ENCODE results near the gene FAM98C. TPM values are rescaled to one million over a fixed set of nuclear protein-coding genes. Genes with fewer than 3 reads are reported as not detected.

Gene FAM98C
- total RNA-seq, 2 donors from 2014 or later: 21.8 to 25.8 TPM

DNA sequence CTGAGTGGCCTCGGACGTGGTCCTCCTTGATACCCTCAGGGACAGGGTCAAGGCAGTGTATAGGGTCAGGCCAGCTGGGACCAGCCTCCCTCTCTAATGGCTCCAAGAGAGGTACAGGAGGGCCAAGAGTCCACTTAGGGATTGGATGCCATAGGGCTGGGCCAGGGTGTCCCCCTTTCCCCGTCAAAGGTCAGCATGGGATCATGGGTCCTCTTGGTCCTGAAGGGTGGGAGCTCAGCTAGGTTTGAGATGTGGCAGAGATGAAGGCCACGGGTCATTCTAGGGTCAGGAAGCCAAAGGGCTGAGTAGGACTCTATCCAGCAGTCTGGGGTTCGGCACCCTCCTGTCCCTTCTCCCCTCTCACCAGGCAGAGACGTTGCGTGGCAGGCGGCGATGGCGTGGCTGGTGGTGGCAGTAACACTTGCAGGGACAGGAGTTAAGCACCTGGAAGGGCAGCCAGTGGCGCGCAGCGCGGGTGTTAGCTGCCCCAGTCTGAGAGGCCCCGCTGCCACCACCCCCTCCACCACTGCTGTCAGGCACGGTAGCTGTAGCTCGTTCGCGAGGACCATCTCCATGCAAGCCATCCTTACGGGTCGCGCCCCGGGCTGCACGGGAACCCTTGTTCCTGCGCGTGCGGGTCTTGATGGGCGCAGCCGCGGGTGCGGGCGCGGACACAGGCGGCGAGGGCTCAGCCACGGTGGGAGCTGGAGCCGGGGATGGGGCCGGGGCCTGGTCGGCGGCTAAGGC, 17.7 kb upstream of the FAM98C start:
- H3K9me3 Mint-ChIP-seq: no peaks in the 10 kb centered on the region
- H3K36me3 Mint-ChIP-seq: peaks cover 17% of the 10 kb centered on the region
- DNase-seq (ENCODE audit: low spot score) (no peak), ATAC-seq (no peak)
- H3K27me3 Mint-ChIP-seq: peaks cover 6 to 13% of the 10 kb centered on the region in 2 donors
- no peak overlapping the region for H3K27ac Mint-ChIP-seq
- no peak overlapping the region for H3K4me3 Mint-ChIP-seq
- H3K4me1 Mint-ChIP-seq (ENCODE audit: low read depth in 2 of 2): peaks cover 17 to 22% of the 10 kb centered on the region in 2 donors

DNA sequence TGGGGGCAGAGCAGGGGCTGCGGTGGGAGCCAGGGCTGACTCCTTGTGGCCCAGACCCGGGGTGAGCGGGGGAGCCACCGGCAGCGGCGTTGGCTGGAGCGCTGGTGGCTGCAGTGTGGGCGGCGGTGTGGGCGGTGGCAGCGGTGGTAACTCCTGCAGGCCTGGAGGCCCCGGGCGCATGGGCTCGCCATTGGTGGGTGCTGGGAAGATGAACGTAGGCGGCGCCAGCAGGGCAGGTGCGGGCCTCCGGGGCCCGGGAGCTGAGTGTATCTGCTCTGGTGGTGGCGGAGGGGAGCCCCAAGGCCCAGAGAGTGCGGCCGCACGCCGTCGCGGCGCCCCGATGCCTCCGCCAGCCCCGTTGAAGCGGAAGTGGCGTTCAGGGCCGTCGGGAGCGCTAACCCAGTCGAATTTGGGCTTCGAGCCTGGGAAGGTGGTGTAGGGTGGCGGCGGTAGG, 17.1 kb upstream of the FAM98C start:
- H3K36me3 Mint-ChIP-seq: peaks cover 17% of the 10 kb centered on the region
- peaks cover 17 to 22% of the 10 kb centered on the region in 2 donors for H3K4me1 Mint-ChIP-seq (ENCODE audit: low read depth in 2 of 2)
- H3K4me3 Mint-ChIP-seq: no peak overlapping the region
- H3K27ac Mint-ChIP-seq: no peak overlapping the region
- ATAC-seq (peak in 1 of 2 donors; percentile 2), DNase-seq (ENCODE audit: low spot score) (no peak)
- no peaks in the 10 kb centered on the region for H3K9me3 Mint-ChIP-seq
- peaks cover 10 to 15% of the 10 kb centered on the region in 2 donors for H3K27me3 Mint-ChIP-seq

DNA sequence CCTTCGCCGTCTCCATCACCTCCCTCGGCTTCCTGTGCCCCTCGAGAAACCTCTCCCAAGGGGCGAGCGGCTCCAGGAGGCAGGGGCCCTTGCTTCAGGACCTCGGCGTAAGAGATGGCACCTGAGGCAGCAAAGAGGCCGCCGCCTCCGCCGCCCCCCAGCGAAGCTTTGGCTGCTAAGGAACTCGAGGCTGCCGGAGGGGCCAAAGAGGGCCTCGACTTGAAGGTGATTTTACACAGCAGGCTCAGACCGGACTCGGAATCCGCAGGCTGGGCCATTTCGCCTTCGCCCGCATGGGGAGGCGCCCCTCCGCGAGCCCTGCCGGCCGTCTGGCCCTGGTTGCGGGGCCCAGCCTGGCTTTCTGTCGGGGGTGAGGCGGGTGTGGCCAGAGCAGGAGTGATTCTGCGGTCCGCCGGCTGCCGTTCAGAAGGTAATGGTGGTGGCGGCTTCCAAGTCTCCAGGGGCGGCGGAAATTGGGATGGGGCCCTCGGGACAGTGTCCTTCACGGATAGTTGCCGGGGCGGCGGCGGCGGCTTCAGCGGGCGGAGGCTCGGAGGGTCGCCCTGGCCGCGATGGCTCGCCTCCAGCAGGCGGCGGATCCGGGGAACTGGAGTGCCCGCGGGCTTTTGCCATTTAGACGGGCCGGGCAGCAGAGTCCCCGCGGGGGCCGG, 16.5 kb upstream of the FAM98C start:
- Mint-ChIP-seq H3K27me3 (peaks cover 16 to 17% of the 10 kb centered on the region in 2 donors), H3K4me3 (no peak overlapping the region), H3K36me3 (peaks cover 15% of the 10 kb centered on the region), H3K9me3 (no peaks in the 10 kb centered on the region), H3K27ac (no peak overlapping the region), H3K4me1 (ENCODE audit: low read depth in 2 of 2) (peaks cover 17 to 22% of the 10 kb centered on the region in 2 donors)
- no peak for DNase-seq (ENCODE audit: low spot score)
- ATAC-seq: no peak

DNA sequence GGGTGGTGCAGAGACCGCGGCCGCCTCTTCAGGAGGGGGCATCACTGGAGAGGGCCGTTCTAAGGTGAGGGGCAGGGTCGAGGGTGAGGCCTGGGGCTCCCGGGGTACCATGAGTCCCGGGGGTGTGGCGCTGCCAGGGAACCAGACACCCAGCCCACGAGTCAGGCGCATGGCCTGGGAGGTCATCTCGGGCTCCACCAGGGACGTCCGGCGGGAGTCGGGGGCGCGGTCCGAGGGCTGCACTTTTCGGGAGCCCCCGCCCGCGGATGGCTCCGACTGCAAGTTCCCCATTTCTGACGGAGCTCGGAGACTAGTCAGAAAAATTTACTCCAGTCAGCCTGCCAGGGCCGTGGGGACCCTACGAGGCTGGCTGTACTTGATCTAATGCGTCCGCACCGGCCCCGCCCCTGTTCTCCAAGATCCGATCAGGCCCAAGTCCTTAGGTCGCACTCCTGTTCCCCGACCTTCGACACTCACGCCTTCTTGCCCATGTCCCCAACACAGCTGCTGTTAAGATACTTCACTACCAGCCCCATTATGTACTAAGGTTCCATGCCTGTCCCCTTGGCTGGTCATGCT, 15.8 kb upstream of the FAM98C start:
- ATAC-seq (no peak), DNase-seq (ENCODE audit: low spot score) (no peak)
- no peaks in the 10 kb centered on the region for H3K9me3 Mint-ChIP-seq
- H3K36me3 Mint-ChIP-seq: peaks cover 8% of the 10 kb centered on the region
- H3K27ac Mint-ChIP-seq: peak overlapping the region; percentile 28 to 38
- peaks cover 17 to 22% of the 10 kb centered on the region in 2 donors for H3K4me1 Mint-ChIP-seq (ENCODE audit: low read depth in 2 of 2)
- peak overlapping the region; percentile 96 for H3K4me3 Mint-ChIP-seq
- H3K27me3 Mint-ChIP-seq: peaks cover 17 to 18% of the 10 kb centered on the region in 2 donors

DNA sequence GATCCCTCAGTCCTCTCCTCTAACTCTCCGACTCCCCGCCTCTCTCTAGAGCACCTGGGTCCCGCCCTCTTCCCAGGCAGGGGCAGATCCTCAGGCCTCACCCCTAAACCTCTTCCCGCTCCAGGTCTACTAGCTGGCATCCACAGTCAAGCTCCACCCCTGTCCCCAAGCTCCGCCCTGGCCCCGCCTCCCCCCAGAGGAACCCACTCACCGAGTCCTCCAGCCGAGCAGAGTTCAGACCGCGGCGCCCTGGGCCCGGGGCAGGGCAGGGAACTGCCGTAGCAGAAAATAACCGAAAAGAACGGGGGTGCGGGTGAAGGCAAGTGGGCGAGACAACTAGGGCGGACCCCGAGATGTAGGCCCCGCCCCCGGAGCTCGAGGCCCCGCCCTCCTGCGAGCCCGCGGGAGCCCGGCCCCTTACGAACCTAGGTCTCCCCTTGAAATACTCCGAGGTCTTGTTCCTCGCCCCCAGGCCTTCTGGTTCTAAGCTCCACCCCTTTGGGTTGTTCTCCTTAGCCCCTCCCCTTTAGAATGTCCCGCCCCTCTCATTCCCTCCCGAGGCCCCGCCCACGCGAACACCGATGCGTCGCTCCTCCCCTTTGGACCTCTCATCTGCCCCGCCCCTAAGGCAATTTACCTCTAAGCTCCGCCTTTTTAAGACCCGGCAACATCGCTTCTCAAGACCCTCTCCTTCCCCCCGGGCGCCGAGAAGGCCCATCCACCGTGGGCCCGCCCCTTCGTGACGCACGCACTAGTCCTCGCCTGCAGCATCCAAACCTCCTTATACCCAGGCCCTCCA, 15.1 kb upstream of the FAM98C start, which contains the start of gene GGN:
Gene GGN (minus strand): TSS at position 485 of the 799 bp plus-strand sequence. CDS start 773 bp downstream, outside the sequence.
- H3K36me3 Mint-ChIP-seq: peaks cover 4% of the 10 kb centered on the region

DNA sequence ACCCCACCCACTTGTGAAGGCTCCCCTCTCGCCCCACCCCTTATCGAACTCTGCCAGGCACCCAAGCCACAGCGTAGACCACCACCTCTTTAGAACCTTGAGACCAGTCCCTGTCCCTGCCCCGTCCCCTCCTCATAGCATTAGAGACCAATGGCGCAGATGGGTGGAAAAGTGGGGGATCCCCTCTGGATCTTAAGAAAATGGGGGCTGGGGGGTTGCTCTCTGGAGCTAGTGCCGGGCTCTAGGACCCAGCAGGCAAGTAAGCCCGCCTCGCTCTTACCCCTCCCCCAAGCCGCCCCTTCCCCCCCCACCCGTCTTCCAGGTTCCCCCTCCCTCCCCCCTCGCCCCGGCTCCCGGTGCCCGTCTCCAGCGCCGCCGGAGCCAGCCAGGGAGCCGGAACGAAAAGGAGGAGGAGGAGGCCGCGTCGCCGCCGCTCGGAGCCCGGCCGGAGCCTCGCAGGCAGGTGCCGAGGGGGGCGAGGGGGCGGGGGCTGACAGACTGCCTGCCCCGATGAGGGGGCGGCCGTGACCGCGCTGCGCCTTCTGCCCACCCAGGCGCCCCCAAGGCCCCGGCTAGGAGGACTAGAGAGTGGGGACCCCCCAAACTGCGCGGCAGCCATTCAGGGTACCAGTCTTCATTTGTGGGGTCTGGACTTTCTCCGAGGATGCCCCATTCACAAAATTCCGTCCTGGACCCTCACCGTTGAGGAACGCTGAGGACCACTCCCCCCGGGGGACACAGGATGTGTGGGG, 14.4 kb upstream of the FAM98C start, which contains the start of gene SPRED3:
Gene SPRED3 (plus strand): TSS at position 349 of the 752 bp plus-strand sequence. CDS start 1,606 bp downstream, outside the sequence.
- Mint-ChIP-seq H3K9me3 (no peaks in the 10 kb centered on the region), H3K4me3 (peak within 1 kb of the TSS; percentile 96), H3K4me1 (ENCODE audit: low read depth in 2 of 2) (peaks cover 22% of the 10 kb centered on the region in 2 donors), H3K27ac (peak within 1 kb of the TSS; percentile 28 to 38), H3K36me3 (no peaks in the 10 kb centered on the region), H3K27me3 (peaks cover 19 to 22% of the 10 kb centered on the region in 2 donors)
- no peak for ATAC-seq
- no peak for DNase-seq (ENCODE audit: low spot score)

More for the DNA sequence above, 15.1 kb upstream of the FAM98C start, which contains the start of gene GGN:
- peaks cover 20 to 22% of the 10 kb centered on the region in 2 donors for H3K4me1 Mint-ChIP-seq (ENCODE audit: low read depth in 2 of 2)
- H3K9me3 Mint-ChIP-seq: no peaks in the 10 kb centered on the region
- ATAC-seq (peak; percentile 80 to 85), DNase-seq (ENCODE audit: low spot score) (peak; percentile 80)
- peak within 1 kb of the TSS; percentile 96 for H3K4me3 Mint-ChIP-seq
- H3K27me3 Mint-ChIP-seq: peaks cover 18 to 19% of the 10 kb centered on the region in 2 donors
- H3K27ac Mint-ChIP-seq: peak within 1 kb of the TSS; percentile 28 to 38

DNA sequence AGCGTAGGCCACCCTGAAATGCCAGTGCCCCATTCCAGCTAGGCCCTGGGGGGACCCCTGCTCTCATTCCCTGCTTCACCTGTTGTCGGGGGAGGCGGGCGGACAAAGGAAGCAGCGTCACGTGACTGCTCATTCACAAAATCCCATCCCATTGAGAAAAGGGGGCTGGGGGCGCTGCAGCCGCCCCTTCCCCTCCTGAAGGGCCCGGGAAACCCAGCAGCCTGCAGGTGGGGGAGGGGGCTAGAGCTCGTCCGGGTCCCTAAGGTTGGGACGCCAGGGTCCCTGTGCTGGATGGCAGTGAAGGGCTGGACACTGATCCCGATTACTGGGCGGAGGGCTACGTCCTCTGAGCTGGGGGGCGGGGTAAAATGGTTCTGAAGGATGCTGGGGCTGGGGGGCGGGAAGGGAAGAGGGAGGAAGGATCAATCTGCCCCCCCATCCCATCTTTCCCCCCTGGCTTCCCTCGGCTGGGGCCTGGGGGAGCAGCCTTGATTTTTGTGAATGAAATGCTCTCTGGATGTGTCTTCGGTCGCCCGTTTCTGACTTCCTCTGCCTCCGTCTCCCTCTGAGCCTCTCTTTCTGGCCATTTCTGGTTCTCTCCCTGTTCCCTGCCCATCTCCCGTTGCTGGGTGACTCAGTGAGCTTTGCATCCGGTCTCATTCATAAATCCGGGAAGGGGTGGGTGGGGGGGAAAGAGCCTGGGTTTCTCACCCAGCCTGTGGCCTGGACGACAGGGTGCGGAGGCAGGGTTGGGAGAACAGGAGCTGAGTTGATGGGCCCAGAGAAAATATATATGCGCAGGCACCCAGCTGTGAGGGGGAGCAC, 13.6 kb upstream of the FAM98C start:
- H3K27me3 Mint-ChIP-seq: peaks cover 27 to 29% of the 10 kb centered on the region in 2 donors
- no peaks in the 10 kb centered on the region for H3K9me3 Mint-ChIP-seq
- H3K4me3 Mint-ChIP-seq: peak overlapping the region; percentile 76

DNA sequence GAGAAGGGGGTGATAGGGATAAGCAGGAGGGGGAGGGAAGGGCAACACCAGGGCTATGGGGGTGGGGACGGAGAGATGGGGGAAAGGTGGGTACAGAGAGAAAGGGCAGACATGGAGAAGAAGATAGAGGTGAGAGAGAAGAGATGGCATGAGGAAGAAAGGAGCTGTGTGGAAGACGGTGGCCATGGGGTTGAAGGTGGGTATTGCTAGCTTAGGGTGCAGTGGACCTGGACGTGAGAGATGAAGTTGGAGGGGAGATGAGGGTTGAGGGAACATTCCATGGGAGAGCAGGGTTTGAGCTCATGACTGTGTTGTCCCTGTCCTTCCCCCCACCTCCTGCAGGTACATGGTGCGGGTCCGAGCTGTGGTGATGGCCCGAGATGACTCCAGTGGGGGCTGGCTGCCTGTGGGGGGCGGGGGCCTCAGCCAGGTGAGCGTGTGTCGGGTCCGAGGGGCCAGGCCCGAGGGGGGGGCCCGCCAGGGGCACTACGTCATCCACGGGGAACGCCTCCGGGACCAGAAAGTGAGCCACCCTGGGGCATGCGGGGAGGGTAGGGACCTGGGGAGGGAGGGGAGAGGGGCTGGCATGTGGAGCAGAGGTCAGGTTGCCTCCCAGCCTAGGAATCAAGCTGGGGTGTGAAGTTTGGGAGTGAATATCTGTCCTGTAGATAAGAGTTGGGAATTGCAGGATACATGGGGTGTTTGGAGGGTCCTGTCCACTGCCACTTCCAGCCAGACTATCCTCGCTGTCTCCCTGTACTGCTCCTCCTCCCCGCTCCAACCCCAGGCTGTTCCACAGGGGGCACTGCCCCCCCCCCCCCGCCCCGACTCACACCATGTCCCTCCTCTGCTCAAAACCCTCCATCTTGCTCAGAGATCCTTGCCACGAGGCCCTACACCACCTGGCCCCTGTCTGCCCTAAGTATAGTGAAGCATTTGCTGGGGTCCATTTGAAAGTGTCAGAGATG, 12.7 kb upstream of the FAM98C start:
- H3K9me3 Mint-ChIP-seq: no peaks in the 10 kb centered on the region
- DNase-seq (ENCODE audit: low spot score) (no peak), ATAC-seq (no peak)
- H3K36me3 Mint-ChIP-seq: no peaks in the 10 kb centered on the region
- peak overlapping the region in 1 of 2 donors; percentile 13 for H3K27ac Mint-ChIP-seq
- H3K4me1 Mint-ChIP-seq (ENCODE audit: low read depth in 2 of 2): peaks cover 30 to 35% of the 10 kb centered on the region in 2 donors
- peak overlapping the region; percentile 76 for H3K4me3 Mint-ChIP-seq
- H3K27me3 Mint-ChIP-seq: peaks cover 27 to 32% of the 10 kb centered on the region in 2 donors

More for the DNA sequence above, 13.6 kb upstream of the FAM98C start:
- Mint-ChIP-seq H3K4me1 (ENCODE audit: low read depth in 2 of 2) (peaks cover 26 to 29% of the 10 kb centered on the region in 2 donors), H3K27ac (peak overlapping the region in 1 of 2 donors; percentile 13), H3K36me3 (no peaks in the 10 kb centered on the region)
- ATAC-seq (no peak), DNase-seq (ENCODE audit: low spot score) (no peak)

DNA sequence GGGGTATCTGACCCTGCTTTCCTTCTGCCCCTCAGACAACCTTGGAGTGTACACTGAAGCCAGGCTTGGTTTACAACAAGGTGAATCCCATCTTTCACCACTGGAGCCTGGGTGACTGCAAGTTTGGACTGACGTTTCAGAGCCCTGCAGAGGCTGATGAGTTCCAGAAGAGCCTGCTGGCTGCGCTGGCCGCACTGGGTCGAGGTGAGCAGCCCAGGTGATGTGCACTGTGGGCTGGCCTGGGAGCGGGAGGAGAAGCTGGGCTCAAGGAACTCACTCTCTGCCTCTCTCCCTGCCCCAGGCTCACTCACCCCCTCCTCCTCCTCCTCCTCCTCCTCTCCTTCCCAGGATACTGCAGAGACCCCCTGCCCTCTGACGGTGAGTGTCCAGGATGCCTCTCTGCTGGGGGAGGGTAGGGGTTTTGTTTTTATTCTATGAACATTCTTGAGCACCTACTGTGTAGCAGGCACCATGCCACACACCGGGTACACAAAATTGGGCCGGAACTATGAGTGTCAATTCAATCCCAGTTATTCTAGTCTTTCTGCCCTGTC, 10.9 kb upstream of the FAM98C start:
- DNase-seq (ENCODE audit: low spot score) (no peak), ATAC-seq (no peak)
- Mint-ChIP-seq H3K9me3 (no peaks in the 10 kb centered on the region), H3K4me3 (no peak overlapping the region), H3K4me1 (ENCODE audit: low read depth in 2 of 2) (peaks cover 34 to 35% of the 10 kb centered on the region in 2 donors), H3K27ac (no peak overlapping the region), H3K36me3 (no peaks in the 10 kb centered on the region), H3K27me3 (peaks cover 33 to 35% of the 10 kb centered on the region in 2 donors)

DNA sequence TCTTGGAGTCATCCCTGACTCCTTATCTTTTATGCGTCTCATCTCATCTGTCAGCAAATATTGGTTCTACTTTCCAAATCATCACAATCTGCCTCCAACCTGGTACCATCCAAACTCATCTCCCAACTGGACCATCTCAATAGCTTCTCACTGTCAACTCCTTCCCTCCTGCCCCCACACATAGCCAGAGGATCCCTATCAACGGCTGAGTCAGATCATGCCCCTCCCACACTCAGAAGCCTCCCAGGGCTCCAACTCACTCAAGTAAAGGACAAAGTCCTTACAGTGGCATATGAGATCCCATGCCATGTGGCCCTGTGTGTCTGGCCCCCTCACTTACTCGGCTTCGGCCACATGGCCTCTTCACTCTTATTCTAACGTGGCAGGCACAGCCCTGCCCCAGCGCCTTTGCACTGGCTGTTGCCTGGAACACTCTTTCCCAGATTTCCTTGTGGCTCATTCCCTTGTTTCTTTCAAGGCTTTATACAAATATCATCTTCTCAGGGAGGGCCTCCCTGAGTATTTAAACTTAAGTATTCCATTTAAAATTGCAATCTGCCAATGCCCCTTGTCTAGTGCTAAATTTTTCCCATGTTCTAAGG, 10.1 kb upstream of the FAM98C start:
- H3K27ac Mint-ChIP-seq: no peak overlapping the region
- peaks cover 28 to 30% of the 10 kb centered on the region in 2 donors for H3K4me1 Mint-ChIP-seq (ENCODE audit: low read depth in 2 of 2)
- H3K4me3 Mint-ChIP-seq: no peak overlapping the region
- ATAC-seq (no peak), DNase-seq (ENCODE audit: low spot score) (no peak)
- H3K27me3 Mint-ChIP-seq: peaks cover 34 to 36% of the 10 kb centered on the region in 2 donors
- no peaks in the 10 kb centered on the region for H3K9me3 Mint-ChIP-seq
- no peaks in the 10 kb centered on the region for H3K36me3 Mint-ChIP-seq
